NCI-H2227 treated with DMSO at 0.1 percent for 48 hours (cell line): Measurements from ENCODE around the gene HHATL.
"Not testable (repeated sequence)": the region's sequence is repeated elsewhere in the genome, so short reads cannot be mapped to it uniquely, and the experiment has no call there.

ENCODE experiments used
- DNase-seq: peaks from one replicate; lab custom pipeline; 2025; lab: John Stamatoyannopoulos, UW

Gene HHATL

GRCh38 chr3:42734263-42734860 lies 31.8 kb upstream of the HHATL start:
- no peak for DNase-seq

- DNase-seq, result no peak
Observed at GRCh38 chr3:42733501-42734262, 31.1 kb upstream of the HHATL start.

DNA sequence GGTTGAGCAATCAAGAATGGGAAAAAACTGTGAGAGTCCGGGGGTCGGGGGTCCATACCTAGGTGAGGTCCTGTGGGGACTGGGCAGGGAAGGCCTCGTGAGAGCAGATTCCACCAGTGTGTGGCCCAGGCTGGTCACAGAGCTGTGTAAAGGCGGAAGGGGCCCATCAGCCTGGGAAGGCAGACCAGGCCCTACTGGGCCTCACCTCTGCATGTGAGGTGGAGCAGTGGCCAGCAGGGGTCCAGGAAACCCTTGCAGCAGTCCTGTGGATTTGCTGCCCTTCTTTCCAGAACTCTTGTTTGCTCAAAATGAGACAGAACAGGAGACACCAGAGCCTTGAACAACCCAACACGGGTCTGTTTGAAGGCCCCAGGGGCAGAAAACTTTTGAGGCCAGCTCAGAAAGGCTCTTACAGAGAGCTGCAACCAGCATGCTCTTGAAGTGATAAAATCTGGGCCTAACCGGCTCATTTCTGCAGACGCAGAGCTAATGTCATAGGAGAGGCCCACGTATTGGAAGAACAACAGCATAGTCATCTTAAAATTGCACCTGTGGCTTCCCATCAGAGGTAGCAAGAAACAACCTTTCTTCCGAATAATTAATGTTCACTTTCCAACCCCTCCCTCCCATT lies 30.3 kb upstream of the HHATL start:
- no peak for DNase-seq

- no peak for DNase-seq
Observed at GRCh38 chr3:42732196-42732828, 29.7 kb upstream of the HHATL start.

GRCh38 chr3:42731476-42732195 lies 29.0 kb upstream of the HHATL start:
- no peak for DNase-seq

DNA sequence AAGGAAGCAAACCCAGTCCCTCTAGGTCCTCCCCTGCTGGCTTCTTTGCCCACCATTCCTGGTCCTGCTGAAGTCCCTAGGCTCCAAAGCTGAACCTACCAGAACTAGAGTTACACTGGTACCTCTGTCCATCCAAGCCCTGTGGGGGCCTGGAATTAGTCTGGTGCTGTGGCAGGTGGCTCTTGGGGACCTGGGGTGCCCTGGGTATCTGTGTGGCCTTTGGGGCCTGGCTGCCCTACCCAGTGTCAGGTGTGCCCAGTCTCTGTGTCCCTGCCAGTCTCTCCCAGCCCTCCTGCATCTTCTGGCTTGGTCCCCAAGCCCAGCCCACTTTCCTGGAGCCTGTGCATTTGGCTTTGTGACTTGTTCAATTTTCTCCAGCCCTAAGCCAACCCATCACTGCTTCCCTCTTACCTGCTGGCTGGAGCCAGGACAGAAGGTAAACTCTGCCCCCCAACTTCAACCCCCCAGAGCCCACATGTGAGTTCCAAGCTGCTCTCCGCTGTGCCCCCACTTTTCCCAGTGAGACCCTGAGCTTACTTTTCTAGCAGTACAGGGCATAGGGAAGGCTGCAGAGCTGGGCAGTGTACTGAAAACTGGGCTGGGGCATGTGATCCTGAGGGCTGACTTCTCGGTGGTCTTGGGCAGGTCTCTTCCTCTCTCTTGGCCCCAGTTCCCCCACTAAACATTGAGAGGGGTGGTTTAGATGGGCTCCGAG lies 28.3 kb upstream of the HHATL start:
- no peak for DNase-seq

DNA sequence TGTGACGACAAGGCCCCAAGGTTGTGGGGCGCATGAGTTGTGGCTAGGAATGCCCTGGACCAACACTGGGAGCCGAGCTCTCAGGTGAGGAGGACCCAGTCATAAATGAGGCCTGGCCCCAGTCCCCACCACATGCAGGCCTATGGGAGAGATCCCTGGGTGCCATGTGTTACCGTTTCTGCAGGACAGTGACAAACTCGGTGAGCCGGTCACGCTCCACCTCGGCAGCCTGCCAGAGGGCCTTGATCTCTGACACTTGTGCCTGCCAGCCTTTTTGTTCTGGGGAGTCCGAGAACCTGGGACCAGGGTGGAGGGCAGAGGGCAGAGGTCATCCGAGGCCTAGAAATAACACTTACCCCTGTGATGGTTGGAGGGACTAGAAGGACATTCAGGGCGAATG lies 27.7 kb upstream of the HHATL start:
- DNase-seq, result no peak

DNA sequence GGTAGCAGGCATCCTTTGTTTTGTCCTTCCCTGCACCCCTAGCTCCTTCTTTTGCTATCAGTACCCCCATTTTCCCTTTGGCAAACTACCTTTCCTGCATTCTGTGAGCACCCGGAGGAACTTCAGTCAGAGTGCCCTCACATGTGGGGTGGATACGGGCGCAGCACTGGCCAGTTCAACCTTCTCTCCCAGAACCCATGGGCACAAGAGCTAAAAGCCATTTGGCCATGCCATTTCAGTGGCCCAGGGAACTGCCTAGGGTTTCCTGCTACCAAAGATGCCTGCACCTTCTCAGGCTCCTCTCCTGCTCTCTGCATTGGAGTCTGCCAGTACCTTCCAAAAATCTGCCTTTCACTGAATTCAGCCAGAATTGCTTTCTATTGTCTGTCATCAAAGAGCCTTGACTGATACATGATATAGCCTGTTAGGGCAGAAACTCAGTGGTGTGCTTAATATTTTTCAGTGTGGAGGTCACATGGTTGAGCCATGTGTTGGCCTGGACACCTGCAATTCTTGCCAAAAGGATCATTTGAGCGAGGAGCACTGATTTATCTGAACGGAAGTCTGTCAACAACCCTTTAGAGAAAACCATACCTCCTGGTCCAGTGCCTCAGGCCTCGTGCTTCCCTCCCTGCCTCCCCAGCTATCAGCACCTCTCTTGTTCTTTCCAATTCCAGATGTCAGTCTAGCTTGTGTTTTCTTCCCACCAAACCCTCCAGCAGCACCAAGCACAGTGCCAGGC lies 27.0 kb upstream of the HHATL start:
- DNase-seq, result no peak

DNA sequence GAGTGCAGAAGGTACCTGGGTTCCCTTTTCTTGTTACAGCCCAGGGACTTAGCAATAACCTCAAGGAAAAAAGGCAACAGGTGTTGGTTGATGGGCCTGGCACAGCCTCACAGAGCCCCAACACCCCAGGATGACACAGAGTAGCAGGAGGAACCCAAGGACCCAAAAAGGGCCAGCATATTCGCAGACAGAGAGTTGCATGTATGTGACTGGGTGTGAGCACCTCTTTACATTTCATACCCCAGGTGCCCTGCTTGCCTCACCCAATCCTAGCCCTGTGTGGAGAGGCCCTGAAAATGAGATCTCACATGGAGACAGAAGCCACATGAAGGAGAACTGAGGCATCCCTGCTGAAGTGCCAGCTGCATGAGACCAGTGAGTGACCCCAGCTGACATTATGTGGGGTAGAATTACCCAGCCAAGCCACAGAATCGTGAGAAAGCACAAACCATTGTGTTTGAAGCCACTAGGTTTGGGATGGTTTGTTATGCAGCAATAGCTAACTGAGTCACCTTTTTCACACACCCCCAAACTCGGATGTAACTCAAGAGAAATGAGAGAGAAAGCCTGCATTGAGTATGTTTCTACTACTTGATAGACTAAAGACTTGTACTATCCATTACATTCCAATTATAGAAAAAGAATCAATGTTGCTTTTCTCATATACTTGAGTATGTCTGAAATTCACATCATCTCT lies 26.2 kb upstream of the HHATL start:
- DNase-seq, result no peak

GRCh38 chr3:42728056-42728455 lies 25.5 kb upstream of the HHATL start:
- no peak for DNase-seq

DNA sequence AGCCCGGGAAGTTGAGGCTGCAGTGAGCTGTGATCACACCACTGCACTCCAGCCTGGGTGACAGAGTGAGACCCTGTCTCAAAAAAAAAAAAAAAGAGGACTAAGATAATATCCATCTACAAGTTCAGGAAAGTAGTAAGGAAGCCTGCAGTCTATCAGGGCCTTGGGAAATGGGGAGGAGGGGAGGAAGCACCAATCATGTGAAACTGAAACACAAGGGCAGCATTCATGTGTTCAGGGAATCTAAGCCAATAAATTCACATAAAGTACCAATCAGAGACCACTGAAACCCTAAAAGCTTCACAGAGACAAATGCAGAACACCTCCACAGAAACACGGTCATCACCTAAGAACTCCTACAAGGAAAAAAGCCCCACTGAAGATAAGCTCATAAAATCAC lies 22.9 kb upstream of the HHATL start:
- DNase-seq, result no peak

- no peak for DNase-seq
Observed at GRCh38 chr3:42723219-42723618, 20.6 kb upstream of the HHATL start.

GRCh38 chr3:42722442-42722841 lies 19.8 kb upstream of the HHATL start:
- DNase-seq, result not testable (repeated sequence)

DNA sequence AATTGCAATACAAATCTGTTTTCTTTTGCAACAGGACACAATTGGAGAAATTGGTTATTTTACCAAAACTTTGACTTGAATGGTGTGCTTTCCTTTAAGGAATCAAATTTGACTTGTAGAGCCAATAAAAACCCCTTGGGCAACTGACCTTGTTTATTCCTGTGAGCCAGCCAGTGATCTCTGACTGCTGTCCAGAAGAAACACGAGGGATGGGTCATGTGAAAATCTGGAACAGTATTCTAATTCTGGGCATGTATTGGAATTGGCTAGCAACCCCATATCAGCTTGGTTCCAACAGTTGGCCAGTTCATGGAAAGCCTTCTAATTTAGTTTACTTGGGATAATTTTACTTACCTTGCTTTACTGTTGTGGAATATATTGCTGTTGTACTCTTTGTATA lies 19.1 kb upstream of the HHATL start:
- no peak for DNase-seq

DNA sequence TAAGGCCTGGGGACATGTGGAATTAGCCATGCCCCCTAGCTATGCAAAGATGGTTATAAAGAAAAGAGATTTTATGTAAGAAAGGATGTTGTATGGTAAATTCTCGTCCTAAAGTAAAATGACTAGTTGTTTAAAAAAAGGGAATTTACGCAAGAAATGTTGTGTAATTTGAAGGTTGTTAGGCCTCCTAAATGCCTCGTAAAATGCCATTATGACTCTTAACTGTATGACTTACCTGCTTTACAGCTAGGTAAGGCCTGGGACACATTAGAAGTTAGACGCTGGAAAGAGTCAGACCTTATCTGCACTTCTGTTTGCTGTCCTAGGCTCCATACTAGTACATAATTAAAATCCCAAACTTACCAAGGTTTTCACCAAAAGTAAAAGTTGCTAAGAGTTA lies 17.5 kb upstream of the HHATL start:
- no peak for DNase-seq

- no peak for DNase-seq
Observed at GRCh38 chr3:42719002-42719401, 16.4 kb upstream of the HHATL start.

GRCh38 chr3:42718338-42718737 lies 15.7 kb upstream of the HHATL start:
- no peak for DNase-seq

GRCh38 chr3:42717306-42717705 lies 14.7 kb upstream of the HHATL start:
- DNase-seq, result no peak

DNA sequence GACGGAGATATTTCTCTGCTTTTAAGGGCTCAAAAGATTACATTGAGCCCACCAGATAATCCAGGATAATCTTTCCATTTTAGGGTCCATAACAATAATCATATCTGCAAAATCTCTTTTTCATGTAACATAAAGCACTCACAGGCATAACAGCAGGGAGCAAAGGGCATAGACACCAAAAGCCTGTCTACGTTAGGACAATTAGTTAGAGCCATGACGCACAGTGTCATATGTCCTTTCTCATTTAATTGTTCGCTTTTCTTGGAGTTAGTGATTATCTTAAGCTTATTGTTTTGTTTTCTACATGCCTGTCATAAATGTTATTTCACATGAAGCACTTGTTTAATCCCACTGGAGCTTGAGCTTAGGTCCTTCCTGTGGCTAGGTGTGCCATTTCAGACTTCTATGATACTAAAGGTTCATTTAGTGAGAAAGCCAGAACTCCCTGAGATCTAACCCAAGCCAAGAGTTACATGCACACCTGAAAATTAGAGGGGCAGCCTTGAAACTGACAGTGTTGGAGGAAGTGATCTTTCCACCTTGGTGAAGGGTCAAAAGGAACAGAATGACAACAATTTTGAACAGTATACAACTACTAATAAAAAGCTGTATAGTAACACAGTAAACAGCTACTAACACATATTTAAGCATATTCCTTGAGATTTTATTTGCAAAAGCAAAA lies 11.7 kb upstream of the HHATL start:
- no peak for DNase-seq

DNA sequence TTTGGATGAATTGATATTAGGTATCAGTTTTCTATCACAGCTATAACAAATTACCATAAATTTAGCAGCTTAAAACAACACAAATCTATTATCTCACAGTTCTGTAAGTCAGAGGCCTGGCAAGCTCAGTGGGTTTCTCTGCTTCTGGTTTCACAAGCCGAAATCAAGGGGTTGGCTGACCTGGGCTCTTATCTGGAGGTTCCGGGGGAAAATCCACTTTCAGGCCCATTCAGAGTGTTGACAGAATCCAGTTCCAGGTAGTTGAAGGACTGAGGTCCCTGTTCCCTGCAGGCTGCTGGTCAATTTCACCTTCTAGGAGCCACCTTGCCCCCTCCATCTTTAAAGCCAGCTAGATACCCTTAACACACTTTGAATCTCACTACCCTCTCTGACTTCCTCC lies 11.1 kb upstream of the HHATL start:
- no peak for DNase-seq
